Right lobe of liver (tissue), 6 donors: ENCODE measurements around the gene ESPL1. TPM values are rescaled to one million over a fixed set of nuclear protein-coding genes. Genes with fewer than 3 reads are reported as not detected.

Source experiments
- ATAC-seq, 4 donors: fragments of 200-7000 bp; cut with Tn5 transposase; one replicate each; pipeline ENCODE4 v1.9.1; 2020; ENCODE audit warnings: mild to moderate bottlenecking in 4 of 4, moderate library complexity in 4 of 4
- DNase-seq, 3 donors: peaks; one replicate each; pipeline ENCODE4 v3.0.0-alpha.2; 2020
- H3K27ac ChIP-seq, 3 donors: fragments of 200-600 bp; one replicate each; pipeline ENCODE4 v1.8.0; 2022
- H3K27me3 ChIP-seq, 2 donors: fragments of 200-600 bp; one replicate each; pipeline ENCODE4 v1.8.0; 2022
- H3K36me3 ChIP-seq, 4 donors: fragments of 200-600 bp; sonication (generic) in 1 of 4; one replicate each; pipeline versions ENCODE4 v1.5.1 to v1.8.0; 2017 to 2022; ENCODE audit warnings: control low read depth in 1 of 4
- H3K4me1 ChIP-seq, 4 donors: fragments of 200-600 bp; sonication (generic) in 1 of 4; one replicate each; pipeline versions ENCODE4 v1.5.1 to v1.8.0; 2017 to 2022; ENCODE audit warnings: control low read depth in 1 of 4
- H3K4me3 ChIP-seq, 3 donors: fragments of 200-600 bp; one replicate each; pipeline ENCODE4 v1.8.0; 2022
- H3K9me3 ChIP-seq, 4 donors: fragments of 200-600 bp; sonication (generic) in 1 of 4; one replicate each; pipeline versions ENCODE4 v1.5.1 to v1.8.0; 2017 to 2022; ENCODE audit warnings: control low read depth in 1 of 4
- CTCF ChIP-seq, 4 donors: fragments of 200-600 bp in 3 of 4; fragments of 450-650 bp in 1 of 4; IDR thresholded peaks; one replicate each; pipeline versions ENCODE4 v1.5.1 to v1.8.0; 2016 to 2022; ENCODE audit warnings: antibody characterized with exemption in 4 of 4, mild to moderate bottlenecking in 2 of 4
- POLR2A ChIP-seq: fragments of 450-650 bp; IDR thresholded peaks from one replicate; pipeline ENCODE4 v1.6.1; 2017; ENCODE audit warnings: antibody characterized with exemption, mild to moderate bottlenecking
- WGBS: methylation state at CpG from one replicate; pipeline ENCODE4 v1.1.6; 2018; ENCODE audit warnings: low coverage, low lambda C conversion rate; ENCODE audit not compliant: insufficient coverage; ENCODE audit errors: missing lambda C conversion rate; 5-methylcytosine and 5-hydroxymethylcytosine counted together
- intact Hi-C, 2 donors: fragments of 100-400 bp; cut with DNase I; formaldehyde crosslinking; loops; one replicate each; pipeline versions ENCODE4 v1.11.2 to v1.14.1; 2022
- total RNA-seq, 6 experiments: library from RNA; depleted of rRNA in 2 of 6; stranded (reverse); fragments of >200 nt in 2 of 6; fragmentation: NEBNext Ultra II Directional in 3 of 6; extraction: Animal tissue kit (Norgen Biotek cat#: 25700) in 3 of 6; gene quantifications; one replicate each; pipeline versions ENCODE4 v1.1.0 to v1.2.4, GENCODE V29; 2016 to 2023
- donor health status: DM: no; HTN: yes; CAD: no.
- donor health status: DM: no; HTN: no; CAD: no.
- donor health status: DM: no; HTN: no; CAD: no.
- donor health status: DM: no; HTN: yes; CAD: no.
- donor health status: DM: no; HTN: yes; CAD: no.

ESPL1 gene
- total RNA-seq, 6 experiments from 2014 or later: 0.04 to 15.0 (median 4.5) TPM

- no peaks in the 10 kb centered on the region for H3K27me3 ChIP-seq
- no peaks in the 10 kb centered on the region for H3K36me3 ChIP-seq
- no peak overlapping the region for H3K4me3 ChIP-seq
- H3K27ac ChIP-seq: no peak overlapping the region
- 33% methylated on average over 3 of the region's 16 CpGs for WGBS
- no peaks in the 10 kb centered on the region for H3K9me3 ChIP-seq
- ATAC-seq (no peak), DNase-seq (no peak)
- peaks cover 0 to 6% (median 0%) of the 10 kb centered on the region in 4 donors for H3K4me1 ChIP-seq
- TF ChIP-seq CTCF (IDR thresholded peaks at IDR 0.05): no peak
- no peak for TF ChIP-seq POLR2A
- intact Hi-C loops: no loop called here
Observed at GRCh38 chr12:53223389-53224060, 44.6 kb upstream of the ESPL1 start.

GRCh38 chr12:53224061-53224896, 43.8 kb upstream of the ESPL1 start:
- Histone ChIP-seq H3K27ac (no peak overlapping the region), H3K36me3 (no peaks in the 10 kb centered on the region), H3K4me3 (no peak overlapping the region), H3K27me3 (no peaks in the 10 kb centered on the region), H3K9me3 (no peaks in the 10 kb centered on the region), H3K4me1 (peaks cover 0 to 6% (median 0%) of the 10 kb centered on the region in 4 donors)
- DNase-seq (no peak), ATAC-seq (no peak)
- 73% methylated on average over 9 of the region's 11 CpGs for WGBS
- intact Hi-C loops: no loop called here
- TF ChIP-seq CTCF (IDR thresholded peaks at IDR 0.05) (no peak), POLR2A (no peak)

GRCh38 chr12:53224897-53225634, 43.0 kb upstream of the ESPL1 start:
- TF ChIP-seq POLR2A (no peak), CTCF (IDR thresholded peaks at IDR 0.05) (no peak)
- Histone ChIP-seq H3K9me3 (no peaks in the 10 kb centered on the region), H3K27ac (no peak overlapping the region), H3K4me1 (peaks cover 0 to 6% (median 0%) of the 10 kb centered on the region in 4 donors), H3K36me3 (no peaks in the 10 kb centered on the region), H3K27me3 (no peaks in the 10 kb centered on the region), H3K4me3 (no peak overlapping the region)
- WGBS: 81% methylated on average over 10 of the region's 10 CpGs
- DNase-seq (no peak), ATAC-seq (no peak)
- intact Hi-C loops: no loop called here

GRCh38 chr12:53225635-53226424, 42.3 kb upstream of the ESPL1 start:
- DNase-seq (no peak), ATAC-seq (no peak)
- Histone ChIP-seq H3K9me3 (no peaks in the 10 kb centered on the region), H3K36me3 (no peaks in the 10 kb centered on the region), H3K27me3 (no peaks in the 10 kb centered on the region), H3K4me1 (no peaks in the 10 kb centered on the region), H3K4me3 (no peak overlapping the region), H3K27ac (no peak overlapping the region)
- 89% methylated on average over 9 of the region's 10 CpGs for WGBS
- intact Hi-C loops: no loop called here
- no peak for TF ChIP-seq CTCF (IDR thresholded peaks at IDR 0.05)
- no peak for TF ChIP-seq POLR2A
